Measurements from ENCODE around the gene COL12A1. TPM values are rescaled to one million over a fixed set of nuclear protein-coding genes. Genes with fewer than 3 reads are reported as not detected.

COL12A1 gene
- total RNA-seq, 1 experiment from 2014 or later, result 9.5 TPM

DNA sequence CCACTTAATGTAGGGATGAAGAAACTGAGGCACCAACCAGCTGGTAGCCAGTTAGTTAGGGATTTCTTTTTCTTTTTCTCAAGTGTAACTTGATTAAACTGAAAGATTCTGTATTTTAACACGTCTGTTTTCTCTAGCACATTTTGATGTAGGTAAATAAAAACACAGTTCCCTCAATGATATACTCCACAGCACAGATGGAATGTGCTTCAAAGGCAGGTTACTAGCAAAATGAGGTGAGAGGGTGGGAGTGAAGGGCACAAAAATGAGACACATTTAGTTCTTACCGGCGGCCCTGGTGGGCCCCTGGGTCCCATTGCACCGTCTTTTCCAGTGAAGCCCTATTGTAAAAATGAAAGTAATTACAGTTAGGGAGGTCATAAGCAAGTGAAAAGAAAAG, 108.9 kb downstream of the COL12A1 start:
- Histone ChIP-seq H3K4me3 (ENCODE audit: low read depth, low read length, poor library complexity, severe bottlenecking) (no peak overlapping the region), H3K36me3 (ENCODE audit: insufficient read depth, low read length, poor library complexity, severe bottlenecking) (no peaks in the 10 kb centered on the region), H3K27me3 (replicated peaks; ENCODE audit: insufficient read depth, low read depth, low read length, poor library complexity) (no peaks in the 10 kb centered on the region), H3K4me1 (ENCODE audit: insufficient read depth, low read length, poor library complexity, severe bottlenecking) (peaks cover 7% of the 10 kb centered on the region), H3K27ac (ENCODE audit: low read depth, low read length, poor library complexity, severe bottlenecking) (no peak overlapping the region), H3K9me3 (ENCODE audit: low read depth, low read length, poor library complexity, severe bottlenecking) (no peaks in the 10 kb centered on the region)
- DNase-seq (ENCODE audit: low spot score), result no peak
- intact Hi-C loops (cut with micrococcal nuclease; ENCODE audit: unreplicated experiment), result no loop called here
- ChIA-PET CTCF (no interaction called here), POLR2A (ENCODE audit: low non-redundant PET) (no interaction called here)
- TF ChIP-seq, protein P1, sequence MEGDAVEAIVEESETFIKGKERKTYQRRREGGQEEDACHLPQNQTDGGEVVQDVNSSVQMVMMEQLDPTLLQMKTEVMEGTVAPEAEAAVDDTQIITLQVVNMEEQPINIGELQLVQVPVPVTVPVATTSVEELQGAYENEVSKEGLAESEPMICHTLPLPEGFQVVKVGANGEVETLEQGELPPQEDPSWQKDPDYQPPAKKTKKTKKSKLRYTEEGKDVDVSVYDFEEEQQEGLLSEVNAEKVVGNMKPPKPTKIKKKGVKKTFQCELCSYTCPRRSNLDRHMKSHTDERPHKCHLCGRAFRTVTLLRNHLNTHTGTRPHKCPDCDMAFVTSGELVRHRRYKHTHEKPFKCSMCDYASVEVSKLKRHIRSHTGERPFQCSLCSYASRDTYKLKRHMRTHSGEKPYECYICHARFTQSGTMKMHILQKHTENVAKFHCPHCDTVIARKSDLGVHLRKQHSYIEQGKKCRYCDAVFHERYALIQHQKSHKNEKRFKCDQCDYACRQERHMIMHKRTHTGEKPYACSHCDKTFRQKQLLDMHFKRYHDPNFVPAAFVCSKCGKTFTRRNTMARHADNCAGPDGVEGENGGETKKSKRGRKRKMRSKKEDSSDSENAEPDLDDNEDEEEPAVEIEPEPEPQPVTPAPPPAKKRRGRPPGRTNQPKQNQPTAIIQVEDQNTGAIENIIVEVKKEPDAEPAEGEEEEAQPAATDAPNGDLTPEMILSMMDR (conservative IDR thresholded peaks at IDR 0.05; ENCODE audit: low read depth, low read length), result no peak
- no peak for TF ChIP-seq EZH2 (IDR thresholded peaks at IDR 0.05; ENCODE audit: borderline replicate concordance, low read depth, low read length, poor library complexity, severe bottlenecking)
- no TSS peak for BruUV-seq (replicated peaks)

DNA sequence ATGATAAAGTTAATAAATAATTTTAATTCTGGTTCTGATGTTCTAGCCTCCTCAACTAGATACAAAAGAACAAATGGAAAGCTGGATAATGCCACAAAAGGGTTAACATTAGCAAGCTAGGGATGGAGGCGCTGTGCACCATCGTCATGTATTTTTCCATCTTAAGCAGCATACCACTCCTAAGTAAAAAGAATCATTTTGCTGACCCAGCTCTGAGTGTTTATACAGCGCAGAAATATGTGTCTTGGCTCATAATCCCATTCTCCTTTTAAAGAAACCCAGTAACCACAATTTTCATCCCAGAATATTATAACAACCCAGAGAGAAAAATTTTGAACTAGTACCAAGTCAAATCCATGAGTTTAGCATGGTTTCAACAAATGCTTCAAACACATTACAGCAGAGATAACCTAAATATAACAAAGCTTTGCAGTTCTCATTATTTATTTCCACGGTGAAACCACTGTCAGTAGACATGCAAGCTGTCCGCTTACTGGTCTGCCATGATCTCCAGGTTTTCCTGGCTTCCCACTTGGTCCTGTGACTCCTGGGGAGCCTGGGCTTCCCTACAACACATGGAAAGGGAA, 111.1 kb downstream of the COL12A1 start:
- BruUV-seq (replicated peaks), result no TSS peak
- intact Hi-C loops (cut with micrococcal nuclease; ENCODE audit: unreplicated experiment), result no loop called here
- TF ChIP-seq EZH2 (IDR thresholded peaks at IDR 0.05; ENCODE audit: borderline replicate concordance, low read depth, low read length, poor library complexity, severe bottlenecking), result no peak
- TF ChIP-seq, protein P1 (conservative IDR thresholded peaks at IDR 0.05; ENCODE audit: low read depth, low read length), result no peak
- H3K9me3 ChIP-seq (ENCODE audit: low read depth, low read length, poor library complexity, severe bottlenecking), result no peaks in the 10 kb centered on the region
- H3K4me1 ChIP-seq (ENCODE audit: insufficient read depth, low read length, poor library complexity, severe bottlenecking), result peaks cover 7% of the 10 kb centered on the region
- no peak overlapping the region for H3K27ac ChIP-seq (ENCODE audit: low read depth, low read length, poor library complexity, severe bottlenecking)
- no peaks in the 10 kb centered on the region for H3K36me3 ChIP-seq (ENCODE audit: insufficient read depth, low read length, poor library complexity, severe bottlenecking)
- H3K4me3 ChIP-seq (ENCODE audit: low read depth, low read length, poor library complexity, severe bottlenecking), result no peak overlapping the region
- POLR2A ChIA-PET (ENCODE audit: low non-redundant PET), result no interaction called here
- CTCF ChIA-PET, result no interaction called here
- no peaks in the 10 kb centered on the region for H3K27me3 ChIP-seq (replicated peaks; ENCODE audit: insufficient read depth, low read depth, low read length, poor library complexity)
- no peak for DNase-seq (ENCODE audit: low spot score)

DNA sequence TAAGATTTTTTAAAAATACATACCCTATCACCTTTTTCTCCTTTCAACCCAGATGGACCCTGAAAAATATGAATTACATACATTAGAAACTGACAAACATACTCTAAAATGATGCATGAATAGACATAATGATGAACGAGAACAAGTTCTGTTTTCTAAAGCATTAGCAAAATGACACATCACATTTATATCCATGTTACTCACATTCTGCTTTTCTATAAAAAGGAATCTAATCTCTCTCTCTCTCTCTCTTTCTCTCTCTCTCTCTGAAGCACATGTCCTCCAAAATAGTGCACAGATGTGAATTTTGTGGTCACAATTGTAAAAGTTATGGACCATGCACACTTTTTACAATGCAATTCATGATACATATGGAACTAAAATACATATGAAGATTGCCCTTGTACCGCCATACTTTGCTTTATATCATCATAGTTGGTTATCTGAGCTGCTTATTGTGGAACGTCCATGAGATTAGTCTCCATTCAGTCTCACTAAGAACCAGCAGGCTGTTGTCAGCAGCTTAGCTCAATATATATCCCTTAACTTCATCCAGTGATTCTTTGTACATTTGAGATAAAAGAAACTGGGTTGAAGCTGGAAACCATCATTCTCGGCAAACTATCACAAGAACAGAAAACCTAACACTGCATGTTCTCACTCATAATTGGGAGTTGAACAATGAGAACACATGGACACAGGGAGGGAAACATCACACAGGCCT, 114.2 kb downstream of the COL12A1 start:
- BruUV-seq (replicated peaks), result no TSS peak
- no peaks in the 10 kb centered on the region for H3K36me3 ChIP-seq (ENCODE audit: insufficient read depth, low read length, poor library complexity, severe bottlenecking)

More for the DNA sequence above, 114.2 kb downstream of the COL12A1 start:
- no peak overlapping the region for H3K4me3 ChIP-seq (ENCODE audit: low read depth, low read length, poor library complexity, severe bottlenecking)
- no peaks in the 10 kb centered on the region for H3K9me3 ChIP-seq (ENCODE audit: low read depth, low read length, poor library complexity, severe bottlenecking)
- ChIA-PET CTCF (no interaction called here), POLR2A (ENCODE audit: low non-redundant PET) (no interaction called here)
- no peak for DNase-seq (ENCODE audit: low spot score)
- H3K27me3 ChIP-seq (replicated peaks; ENCODE audit: insufficient read depth, low read depth, low read length, poor library complexity), result no peaks in the 10 kb centered on the region
- intact Hi-C loops (cut with micrococcal nuclease; ENCODE audit: unreplicated experiment), result no loop called here
- no peak overlapping the region for H3K27ac ChIP-seq (ENCODE audit: low read depth, low read length, poor library complexity, severe bottlenecking)
- H3K4me1 ChIP-seq (ENCODE audit: insufficient read depth, low read length, poor library complexity, severe bottlenecking), result no peaks in the 10 kb centered on the region
- TF ChIP-seq EZH2 (IDR thresholded peaks at IDR 0.05; ENCODE audit: borderline replicate concordance, low read depth, low read length, poor library complexity, severe bottlenecking), result no peak
